Heart right ventricle (tissue), 16 donors: ENCODE measurements around the gene ZFP92. TPM values are rescaled to one million over a fixed set of nuclear protein-coding genes. Genes with fewer than 3 reads are reported as not detected.

Experiments used
- ATAC-seq, 8 donors: fragments of 200-7000 bp; cut with Tn5 transposase; one replicate each; pipeline ENCODE4 v1.9.1; 2020; ENCODE audit warnings: mild to moderate bottlenecking in 8 of 8, moderate library complexity in 8 of 8, moderate number of reproducible peaks in 1 of 8
- DNase-seq, 2 donors: peaks; one replicate each; pipeline ENCODE4 v3.0.0-alpha.2; 2020
- H3K27ac ChIP-seq, 10 donors: fragments of 200-600 bp; sonication (generic) in 2 of 10; one replicate each; pipeline versions ENCODE4 v1.5.0 to v1.8.0; 2020 to 2022; ENCODE audit warnings: mild to moderate bottlenecking in 3 of 10
- H3K27me3 ChIP-seq, 7 donors: fragments of 200-600 bp; one replicate each; pipeline ENCODE4 v1.8.0; 2021 to 2022; ENCODE audit warnings: mild to moderate bottlenecking in 2 of 7
- H3K36me3 ChIP-seq, 9 donors: fragments of 200-600 bp; sonication (generic) in 1 of 9; one replicate each; pipeline versions ENCODE4 v1.5.0 to v1.8.0; 2020 to 2022; ENCODE audit warnings: mild to moderate bottlenecking in 2 of 9
- H3K4me1 ChIP-seq, 9 donors: fragments of 200-600 bp; sonication (generic) in 1 of 9; one replicate each; pipeline versions ENCODE4 v1.5.0 to v1.8.0; 2020 to 2022; ENCODE audit warnings: mild to moderate bottlenecking in 4 of 9
- H3K4me3 ChIP-seq, 10 donors: fragments of 200-600 bp; sonication (generic) in 2 of 10; one replicate each; pipeline versions ENCODE4 v1.5.0 to v1.8.0; 2020 to 2022; ENCODE audit warnings: mild to moderate bottlenecking in 7 of 10, moderate library complexity in 2 of 10
- H3K9me3 ChIP-seq, 11 donors: fragments of 200-600 bp in 10 of 11; sonication (generic) in 2 of 11; one replicate each; pipeline versions ENCODE4 v1.5.0 to v1.8.0; 2013 to 2022; ENCODE audit warnings: mild to moderate bottlenecking in 2 of 11, control low read depth in 1 of 11, moderate library complexity in 1 of 11
- CTCF ChIP-seq, 9 donors: fragments of 200-600 bp; sonication (generic) in 2 of 9; IDR thresholded peaks; one replicate each; pipeline versions ENCODE4 v1.5.0 to v1.8.0; 2021 to 2022; ENCODE audit warnings: antibody characterized with exemption in 9 of 9, mild to moderate bottlenecking in 5 of 9, moderate library complexity in 1 of 9
- WGBS, 2 donors: extraction: QIAGEN DNeasy Blood & Tissue Kit; methylation state at CpG; one replicate each; pipeline ENCODE4 v1.1.7; 2013; ENCODE audit warnings: inconsistent platforms in 1 of 2; 5-methylcytosine and 5-hydroxymethylcytosine counted together
- intact Hi-C, 10 donors: fragments of 100-400 bp; cut with DNase I; formaldehyde crosslinking; loops; one replicate each; pipeline versions ENCODE4 v1.11.1 to v1.14.2; 2022
- polyA plus RNA-seq, 2 donors: library from polyadenylated mRNA; stranded (reverse); fragments of 200-250 nt; gene quantifications; one replicate each; pipeline ENCODE4 v1.2.3, GENCODE V29; 2013
- total RNA-seq, 10 donors: library from RNA; stranded (reverse); fragmentation: NEBNext Ultra II Directional in 3 of 10; extraction: Animal tissue kit (Norgen Biotek cat#: 25700) in 3 of 10; gene quantifications; one replicate each; pipeline versions ENCODE4 v1.2.1 to v1.2.4, GENCODE V29; 2021 to 2023
- donor health status: Arrhythmogenic right ventricular cardiomyopathy.
- donor health status: ischemic (EF 13 %, LVEDD 7.1; RV severe dilation, severe dysfunction).
- donor health status: healthy with polysubstance abuse.
- donor health status: DM: no; HTN: yes; CAD: no.
- donor health status: DM: no; HTN: no; CAD: no.
- donor health status: ischemic (EF 25% LVEDD 6.9; RV normal size, moderate dysfunction).
- donor health status: ischemic (EF 25% LVEDD 5.7; RV mildly dilated, moderate dysfunction).
- donor health status: healthy.
- donor health status: DM: yes; HTN: yes; CAD: no.
- donor health status: Ischemic cardiomyopathy.
- donor health status: ischemic (EF 35%, LVEDD 5.7; RV mildly dilated, moderate dysfunction).
- donor health status: nonischemic (EF 11% LVEDD 7.7; RV severe dilation, severe dysfunction).
- donor health status: DM: yes; HTN: yes; CAD: no.
- donor health status: PGD.
- donor health status: ischemic (EF 29% LVEDD 5.4; RV normal size, mild dysfunction).
- donor health status: nonischemic (EF 23%, LVEDD 6.1; RV moderate dilation, normal function).

The ZFP92 gene
- total and polyA plus RNA-seq, 12 donors: 0.17 to 1.6 (median 0.44) TPM

GRCh38 chrX:153397256-153397960 lies 13.9 kb upstream of the ZFP92 start:
- no peaks in the 10 kb centered on the region for H3K27me3 ChIP-seq
- no peaks in the 10 kb centered on the region for H3K4me1 ChIP-seq
- H3K4me3 ChIP-seq: no peak overlapping the region
- peaks cover 0 to 11% (median 0%) of the 10 kb centered on the region in 11 donors for H3K9me3 ChIP-seq
- intact Hi-C loops: loop anchor here in 1 of 10 donors (10.0 kb wide), 1 partner anchor 107 kb away; no protein-coding TSS in a partner anchor
- H3K36me3 ChIP-seq: no peaks in the 10 kb centered on the region
- no peak for DNase-seq
- no peak for ATAC-seq
- no peak for TF ChIP-seq CTCF (IDR thresholded peaks at IDR 0.05)
- no peak overlapping the region for H3K27ac ChIP-seq
- WGBS, 2 donors: 82 to 88% methylated on average over 22 to 27 of the region's 27 CpGs

- intact Hi-C loops: loop anchor here in 1 of 10 donors (10.0 kb wide), 1 partner anchor 106 kb away; no protein-coding TSS in a partner anchor
- Histone ChIP-seq H3K9me3 (peaks cover 0 to 11% (median 0%) of the 10 kb centered on the region in 11 donors), H3K27ac (no peak overlapping the region), H3K4me1 (no peaks in the 10 kb centered on the region), H3K36me3 (no peaks in the 10 kb centered on the region), H3K4me3 (no peak overlapping the region), H3K27me3 (no peaks in the 10 kb centered on the region)
- TF ChIP-seq CTCF (IDR thresholded peaks at IDR 0.05): no peak
- no peak for DNase-seq
- ATAC-seq: no peak
- 83 to 88% methylated on average over 16 to 17 of the region's 17 CpGs for WGBS, 2 donors
Observed at GRCh38 chrX:153398275-153398960, 12.9 kb upstream of the ZFP92 start.

GRCh38 chrX:153400146-153401132 lies 10.8 kb upstream of the ZFP92 start:
- H3K4me3 ChIP-seq: no peak overlapping the region
- H3K9me3 ChIP-seq: peaks cover 0 to 11% (median 0%) of the 10 kb centered on the region in 11 donors
- DNase-seq (peak in 1 of 2 donors; percentile 53), ATAC-seq (peak in 3 of 8 donors; percentile 47 to 52 (median 47))
- H3K27ac ChIP-seq: no peak overlapping the region
- no peaks in the 10 kb centered on the region for H3K27me3 ChIP-seq
- TF ChIP-seq CTCF (IDR thresholded peaks at IDR 0.05): peak; percentile 22 to 75 (median 56)
- H3K36me3 ChIP-seq: no peaks in the 10 kb centered on the region
- intact Hi-C loops: no loop called here
- no peaks in the 10 kb centered on the region for H3K4me1 ChIP-seq
- 62 to 74% methylated on average over 31 to 60 of the region's 60 CpGs for WGBS, 2 donors
